ENCODE data around the gene SEPHS2. TPM values are rescaled to one million over a fixed set of nuclear protein-coding genes. Genes with fewer than 3 reads are reported as not detected.

Gene SEPHS2
- total RNA-seq, 2 donors from 2014 or later, result 18.3 to 21.4 TPM

DNA sequence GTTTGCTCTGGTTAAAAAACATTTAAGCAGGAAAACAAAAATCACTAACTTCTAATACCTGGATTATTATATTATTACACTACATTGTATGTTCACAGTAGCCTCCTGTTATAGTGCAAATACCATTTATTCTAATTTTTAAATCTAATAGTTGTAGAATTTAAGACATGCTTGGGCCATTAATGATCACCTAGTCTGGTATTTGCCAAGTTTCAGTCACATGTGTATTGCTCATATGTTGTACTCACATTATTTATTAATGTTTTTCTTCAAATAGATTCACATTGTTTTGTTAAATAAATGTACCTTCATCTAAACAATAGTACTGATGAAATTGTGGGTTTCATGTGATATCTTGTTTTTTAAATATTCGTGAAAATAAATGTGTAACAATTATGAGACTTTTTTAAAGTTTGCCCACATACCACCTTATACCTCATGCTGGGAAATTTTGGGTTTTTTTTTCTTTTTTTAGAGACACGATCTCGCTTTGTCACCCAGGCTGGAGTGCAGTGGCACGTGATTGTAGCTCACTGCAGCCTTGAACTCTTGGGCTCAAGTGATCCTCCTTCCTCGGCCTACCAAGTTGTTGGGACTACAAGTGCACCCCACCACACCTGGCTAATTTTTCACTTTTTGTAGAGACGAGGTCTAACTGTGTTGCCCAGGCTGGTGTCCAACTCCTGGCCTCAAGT is 32.4 kb downstream of the SEPHS2 start:
- peaks cover 28% of the 10 kb centered on the region for H3K4me1 Mint-ChIP-seq
- H3K4me3 Mint-ChIP-seq, result no peak overlapping the region
- peaks cover 3% of the 10 kb centered on the region for H3K36me3 Mint-ChIP-seq (ENCODE audit: low read depth)
- no peaks in the 10 kb centered on the region for H3K9me3 ChIP-seq (ENCODE audit: control insufficient read depth, low read length, poor library complexity, severe bottlenecking)
- H3K27ac Mint-ChIP-seq, result no peak overlapping the region
- no peaks in the 10 kb centered on the region for H3K27me3 Mint-ChIP-seq
- ATAC-seq, result no peak
- no peak for DNase-seq

DNA sequence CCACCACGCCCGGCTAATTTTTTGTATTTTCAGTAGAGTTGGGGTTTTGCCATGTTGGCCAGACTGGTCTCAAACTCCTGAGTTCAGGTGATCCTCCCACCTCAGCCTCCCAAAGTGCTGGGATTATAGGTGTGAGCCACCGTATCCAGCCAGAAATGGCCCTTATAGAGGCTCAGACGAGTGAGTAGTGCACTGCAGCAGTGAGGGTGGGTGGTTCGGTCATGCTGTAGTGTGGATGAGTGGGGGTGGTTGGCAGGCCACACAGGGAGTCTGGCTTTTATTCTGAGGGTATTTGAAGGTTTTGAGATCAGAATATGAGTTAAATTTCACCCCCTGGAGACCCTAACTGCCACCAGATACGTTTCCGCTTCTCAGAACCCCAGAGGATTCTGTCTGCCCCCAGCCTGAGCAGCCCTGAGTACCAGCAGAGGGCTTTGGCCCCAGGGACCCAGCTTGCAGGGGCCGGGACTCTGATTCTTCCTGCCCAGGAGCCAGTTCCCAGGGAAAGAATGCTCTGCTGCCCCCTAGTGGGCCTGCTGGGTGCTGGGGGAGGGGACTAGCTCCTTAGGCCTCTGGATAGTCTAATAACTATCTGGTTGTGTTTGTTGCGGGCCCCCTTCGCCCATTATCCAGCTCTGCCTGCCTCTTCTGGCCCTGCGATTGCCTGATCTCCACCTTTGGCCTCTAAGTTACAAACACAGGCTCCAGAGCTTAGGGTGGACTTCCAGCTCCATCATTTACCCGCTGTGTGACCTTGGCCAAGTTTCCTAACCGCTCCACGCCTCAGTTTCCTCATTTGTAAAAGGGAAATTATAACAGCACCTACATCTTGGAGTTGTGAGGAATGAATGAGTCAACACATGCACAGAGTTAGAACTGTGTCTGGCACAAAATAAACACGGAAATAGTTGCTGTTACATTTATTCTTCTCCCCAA is 36.3 kb downstream of the SEPHS2 start:
- H3K36me3 Mint-ChIP-seq (ENCODE audit: low read depth), result no peaks in the 10 kb centered on the region
- peak; percentile 69 for ATAC-seq
- DNase-seq, result peak; percentile 87 to 96 (median 88)
- H3K4me3 Mint-ChIP-seq, result peak overlapping the region; percentile 33
- H3K9me3 ChIP-seq (ENCODE audit: control insufficient read depth, low read length, poor library complexity, severe bottlenecking), result no peaks in the 10 kb centered on the region
- H3K4me1 Mint-ChIP-seq, result peaks cover 26% of the 10 kb centered on the region
- H3K27me3 Mint-ChIP-seq, result no peaks in the 10 kb centered on the region
- peak overlapping the region; percentile 21 for H3K27ac Mint-ChIP-seq

DNA sequence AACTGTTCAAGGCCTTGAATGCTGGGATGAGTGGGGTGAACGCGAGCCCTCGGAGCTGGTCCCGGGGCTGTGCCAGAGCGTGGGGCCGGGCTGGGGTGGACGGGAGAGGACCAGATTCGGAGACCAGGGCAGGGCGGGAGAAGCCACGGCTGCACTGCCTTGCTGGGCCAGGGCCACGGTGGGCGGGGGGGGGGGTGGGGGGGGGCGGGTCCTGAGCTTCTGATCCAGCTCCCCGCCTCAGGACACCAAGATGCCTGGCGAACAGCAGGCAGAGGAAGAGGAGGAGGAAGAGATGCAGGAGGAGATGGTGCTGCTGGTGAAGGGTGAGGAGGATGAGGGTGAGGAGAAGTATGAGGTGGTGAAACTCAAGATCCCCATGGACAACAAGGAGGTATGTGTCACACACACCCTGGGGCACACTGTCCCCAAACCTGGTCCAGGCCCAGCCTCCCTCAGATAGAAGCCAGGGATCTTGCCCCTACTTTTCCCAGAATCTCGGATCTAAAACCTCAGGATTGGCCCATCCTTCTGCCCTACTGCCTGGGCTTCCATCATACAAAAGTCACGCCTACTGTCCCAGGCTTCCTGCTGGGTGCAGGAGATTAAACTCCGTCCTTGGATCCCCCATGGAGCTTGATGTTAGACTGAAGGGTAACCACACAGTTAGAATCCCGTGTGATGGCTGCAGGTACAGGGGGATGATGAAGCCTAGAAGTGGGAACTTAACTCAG is 37.7 kb downstream of the SEPHS2 start:
- no peaks in the 10 kb centered on the region for H3K36me3 Mint-ChIP-seq (ENCODE audit: low read depth)
- peak overlapping the region; percentile 98 for H3K4me3 Mint-ChIP-seq
- no peak for DNase-seq
- H3K27me3 Mint-ChIP-seq, result no peaks in the 10 kb centered on the region
- no peak for ATAC-seq
- H3K9me3 ChIP-seq (ENCODE audit: control insufficient read depth, low read length, poor library complexity, severe bottlenecking), result no peaks in the 10 kb centered on the region
- H3K4me1 Mint-ChIP-seq, result peaks cover 23% of the 10 kb centered on the region
- H3K27ac Mint-ChIP-seq, result peak overlapping the region; percentile 21

DNA sequence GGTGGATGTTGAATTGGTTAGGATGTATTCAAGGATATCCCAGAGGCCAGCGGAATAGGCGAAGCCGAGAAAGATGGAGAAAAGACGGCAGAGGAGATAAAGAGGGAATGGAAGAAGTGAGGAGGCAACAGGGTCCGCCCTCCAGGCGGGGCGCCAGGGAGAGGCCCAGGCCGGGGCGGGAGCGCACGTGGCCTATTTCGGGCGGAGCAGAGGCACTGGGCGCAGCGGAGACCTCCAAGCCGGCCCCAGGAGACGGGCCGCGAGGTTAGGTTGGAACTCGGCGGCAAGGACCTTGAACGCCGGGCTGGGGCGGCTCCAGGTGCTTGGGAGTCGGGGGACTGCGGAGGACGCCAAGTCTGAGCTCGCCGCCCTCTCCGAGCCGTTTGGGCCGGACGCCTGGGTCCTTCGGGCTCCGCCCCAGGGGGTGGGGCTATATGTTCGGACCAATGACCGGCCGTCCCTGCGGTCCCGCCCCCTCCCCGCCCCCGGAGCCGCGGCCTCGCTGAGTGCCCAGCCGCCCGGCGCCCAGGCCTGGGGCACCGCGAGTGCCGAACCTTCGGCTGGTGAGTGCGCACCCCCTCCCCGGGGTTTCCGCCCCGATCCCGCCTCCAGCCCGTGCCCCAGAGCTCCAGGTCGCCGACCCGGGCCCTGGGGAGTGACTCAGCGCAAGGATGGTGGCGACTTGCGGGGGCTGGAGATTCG is 38.4 kb downstream of the SEPHS2 start, which contains the start of gene ZNF771:
ZNF771 (plus strand) TSS at position 505 of the 702 bp plus-strand sequence. CDS start 448 bp downstream, outside the sequence.
- ATAC-seq (peak; percentile 89), DNase-seq (peak; percentile 70 to 89 (median 86))

DNA sequence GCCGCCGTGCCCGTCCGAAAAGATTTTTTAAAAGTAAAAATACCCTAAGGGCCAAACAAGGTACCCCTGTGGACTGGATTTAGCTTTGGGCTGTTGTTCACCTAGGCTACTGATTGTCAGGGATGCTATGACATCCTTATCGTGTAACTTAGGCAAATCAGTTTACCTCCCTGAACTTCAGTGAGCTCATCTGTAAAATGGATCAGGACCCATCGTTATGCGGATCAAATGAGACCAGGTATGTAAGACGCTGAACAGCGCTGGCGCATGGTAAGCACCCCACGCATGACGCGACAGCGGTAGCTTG is 38.9 kb downstream of the SEPHS2 start:
- DNase-seq (no peak), ATAC-seq (peak; percentile 42)
- H3K9me3 ChIP-seq (ENCODE audit: control insufficient read depth, low read length, poor library complexity, severe bottlenecking), result no peaks in the 10 kb centered on the region
- H3K27me3 Mint-ChIP-seq, result no peaks in the 10 kb centered on the region
- H3K4me1 Mint-ChIP-seq, result peaks cover 21% of the 10 kb centered on the region
- H3K27ac Mint-ChIP-seq, result peak overlapping the region; percentile 95
- no peaks in the 10 kb centered on the region for H3K36me3 Mint-ChIP-seq (ENCODE audit: low read depth)
- H3K4me3 Mint-ChIP-seq, result peak overlapping the region; percentile 98

More for the DNA sequence above, 38.4 kb downstream of the SEPHS2 start, which contains the start of gene ZNF771:
- Mint-ChIP-seq H3K27me3 (no peaks in the 10 kb centered on the region), H3K4me1 (peaks cover 23% of the 10 kb centered on the region), H3K36me3 (ENCODE audit: low read depth) (no peaks in the 10 kb centered on the region), H3K4me3 (peak within 1 kb of the TSS; percentile 98), H3K27ac (peak within 1 kb of the TSS; percentile 95)
- no peaks in the 10 kb centered on the region for H3K9me3 ChIP-seq (ENCODE audit: control insufficient read depth, low read length, poor library complexity, severe bottlenecking)

DNA sequence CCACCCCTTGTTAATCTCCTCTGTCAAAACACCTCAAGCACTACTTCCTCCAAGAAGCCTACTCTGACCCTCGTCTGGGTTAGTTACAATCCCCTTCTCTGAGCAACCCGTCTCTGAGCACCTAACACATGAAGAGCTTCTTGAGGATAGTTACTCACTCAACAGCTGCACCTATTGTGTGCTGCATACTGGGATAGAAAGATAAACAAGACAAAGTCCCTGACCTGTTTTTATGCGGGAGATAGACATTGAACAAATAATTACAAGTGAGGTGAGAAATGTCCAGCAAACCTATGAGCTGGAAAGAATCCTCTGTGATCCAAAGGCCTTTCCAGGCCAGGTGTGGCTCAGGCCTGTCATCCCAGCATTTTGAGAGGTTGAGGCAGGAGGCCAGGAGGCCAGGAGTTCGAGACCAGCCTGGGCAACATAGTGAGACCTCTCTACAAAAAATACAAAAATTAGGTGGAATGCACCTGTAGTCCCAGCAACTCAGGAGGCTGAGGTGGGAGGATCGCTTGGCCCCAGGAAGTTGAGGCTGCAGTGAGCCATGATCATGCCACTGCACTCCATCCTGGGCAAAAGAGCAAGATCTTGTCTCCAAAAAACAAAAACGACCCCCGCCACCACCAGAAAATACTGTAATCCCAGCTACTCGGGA is 43.8 kb downstream of the SEPHS2 start:
- Mint-ChIP-seq H3K27ac (no peak overlapping the region), H3K27me3 (no peaks in the 10 kb centered on the region), H3K36me3 (ENCODE audit: low read depth) (no peaks in the 10 kb centered on the region), H3K4me1 (peaks cover 27% of the 10 kb centered on the region), H3K4me3 (peak overlapping the region; percentile 90)
- ATAC-seq (no peak), DNase-seq (no peak)
- no peaks in the 10 kb centered on the region for H3K9me3 ChIP-seq (ENCODE audit: control insufficient read depth, low read length, poor library complexity, severe bottlenecking)

DNA sequence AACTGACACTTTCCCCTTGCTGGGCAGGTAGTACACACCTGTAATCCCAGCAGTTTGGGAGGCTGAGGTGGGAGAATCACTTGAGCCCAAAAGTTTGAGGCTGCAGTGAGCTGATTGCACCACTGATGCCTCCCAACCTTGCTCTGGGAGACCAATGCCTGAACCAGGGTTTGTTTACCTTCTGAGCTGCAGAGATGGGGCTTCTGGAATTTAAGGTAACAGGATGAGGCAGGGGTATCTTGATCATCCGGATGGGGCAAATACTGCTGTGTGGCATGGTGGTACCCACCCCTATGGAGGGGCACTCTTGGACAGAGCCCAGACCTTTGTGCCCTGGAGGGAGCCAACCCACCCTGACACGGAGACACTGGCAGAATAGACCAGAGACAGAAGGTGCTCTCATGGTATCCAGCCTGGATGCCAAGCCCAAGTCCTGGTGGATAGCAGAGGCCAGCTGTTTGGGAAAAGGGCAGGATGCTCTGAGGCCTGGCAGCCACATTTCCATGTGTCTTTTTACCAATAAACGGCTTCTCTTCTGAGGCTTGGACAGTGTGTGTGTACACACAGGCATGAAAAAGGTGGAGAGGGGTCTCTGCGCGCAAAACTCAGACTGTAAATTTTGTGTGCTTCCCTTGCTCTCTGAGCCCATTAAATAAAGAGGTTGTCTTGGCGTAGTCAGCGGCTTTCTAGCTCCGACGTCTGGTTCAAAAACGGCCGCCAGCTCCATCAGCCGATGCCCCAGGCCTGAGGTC is 46.1 kb downstream of the SEPHS2 start:
- Mint-ChIP-seq H3K27ac (peak overlapping the region; percentile 93), H3K27me3 (no peaks in the 10 kb centered on the region), H3K36me3 (ENCODE audit: low read depth) (peaks cover 3% of the 10 kb centered on the region), H3K4me1 (peaks cover 34% of the 10 kb centered on the region), H3K4me3 (peak overlapping the region; percentile 90)
- H3K9me3 ChIP-seq (ENCODE audit: control insufficient read depth, low read length, poor library complexity, severe bottlenecking), result no peaks in the 10 kb centered on the region
- DNase-seq, result no peak
- no peak for ATAC-seq

DNA sequence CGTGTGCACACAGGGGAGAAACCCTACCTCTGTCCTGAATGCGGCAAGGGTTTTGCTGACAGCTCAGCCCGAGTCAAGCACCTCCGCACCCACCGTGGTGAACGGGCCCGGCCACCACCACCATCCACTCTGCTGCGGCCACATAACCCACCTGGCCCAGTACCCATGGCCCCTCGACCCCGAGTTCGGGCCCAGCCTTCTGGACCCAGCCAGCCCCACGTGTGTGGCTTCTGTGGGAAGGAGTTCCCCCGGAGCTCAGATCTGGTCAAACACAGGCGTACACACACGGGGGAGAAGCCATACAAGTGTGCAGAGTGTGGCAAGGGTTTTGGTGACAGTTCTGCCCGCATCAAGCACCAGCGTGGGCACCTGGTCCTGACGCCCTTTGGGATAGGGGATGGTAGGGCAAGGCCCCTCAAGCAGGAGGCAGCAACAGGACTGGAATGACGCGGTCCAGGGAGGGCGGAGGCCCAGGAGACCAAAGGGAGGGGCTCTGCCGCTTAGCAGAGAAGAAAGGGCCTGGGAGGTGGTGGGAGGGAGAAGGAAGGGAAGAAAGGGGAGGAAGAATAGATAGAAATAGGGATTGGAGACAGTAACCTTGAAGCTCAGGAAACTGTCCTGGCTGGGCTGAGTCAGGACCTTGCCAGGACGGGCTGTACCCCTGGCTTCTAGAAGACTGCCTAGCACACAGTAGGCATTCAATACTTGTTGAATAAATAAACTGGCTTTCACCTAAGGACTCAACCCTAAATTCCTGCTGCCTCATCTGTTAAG is 46.8 kb downstream of the SEPHS2 start:
- peaks cover 37% of the 10 kb centered on the region for H3K4me1 Mint-ChIP-seq
- ATAC-seq (no peak), DNase-seq (no peak)
- no peaks in the 10 kb centered on the region for H3K27me3 Mint-ChIP-seq
- H3K36me3 Mint-ChIP-seq (ENCODE audit: low read depth), result peaks cover 3% of the 10 kb centered on the region
- peak overlapping the region; percentile 93 for H3K27ac Mint-ChIP-seq
- no peaks in the 10 kb centered on the region for H3K9me3 ChIP-seq (ENCODE audit: control insufficient read depth, low read length, poor library complexity, severe bottlenecking)
- H3K4me3 Mint-ChIP-seq, result peak overlapping the region; percentile 90

DNA sequence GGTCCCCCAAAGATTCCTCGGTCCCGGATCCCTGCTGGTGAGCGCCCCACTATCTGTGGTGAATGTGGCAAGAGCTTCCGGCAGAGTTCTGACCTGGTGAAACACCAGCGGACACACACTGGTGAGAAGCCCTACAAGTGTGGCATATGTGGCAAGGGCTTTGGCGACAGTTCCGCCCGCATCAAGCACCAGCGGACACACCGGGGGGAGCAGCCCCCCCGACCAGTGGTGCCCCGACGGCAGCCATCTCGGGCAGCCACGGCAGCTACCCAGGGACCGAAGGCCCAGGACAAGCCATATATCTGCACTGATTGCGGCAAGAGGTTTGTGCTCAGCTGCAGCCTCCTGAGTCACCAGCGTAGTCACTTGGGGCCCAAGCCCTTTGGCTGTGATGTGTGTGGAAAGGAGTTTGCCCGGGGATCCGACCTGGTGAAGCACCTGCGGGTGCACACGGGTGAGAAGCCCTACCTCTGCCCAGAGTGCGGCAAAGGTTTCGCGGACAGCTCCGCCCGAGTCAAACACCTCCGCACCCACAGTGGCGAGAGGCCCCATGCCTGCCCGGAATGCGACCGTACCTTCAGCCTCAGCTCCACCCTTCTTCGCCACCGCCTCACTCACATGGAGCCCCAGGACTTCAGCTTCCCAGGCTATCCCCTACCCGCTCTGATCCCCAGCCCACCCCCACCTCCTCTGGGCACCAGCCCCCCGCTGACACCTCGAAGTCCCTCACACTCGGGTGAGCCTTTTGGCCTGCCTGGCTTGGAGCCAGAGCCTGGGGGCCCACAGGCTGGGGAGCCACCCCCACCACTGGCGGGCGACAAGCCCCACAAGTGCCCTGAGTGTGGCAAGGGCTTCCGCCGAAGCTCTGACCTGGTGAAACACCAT is 47.7 kb downstream of the SEPHS2 start:
- H3K4me3 Mint-ChIP-seq, result no peak overlapping the region
- H3K9me3 ChIP-seq (ENCODE audit: control insufficient read depth, low read length, poor library complexity, severe bottlenecking), result no peaks in the 10 kb centered on the region
- peak overlapping the region; percentile 90 for H3K27ac Mint-ChIP-seq
- ATAC-seq (no peak), DNase-seq (no peak)
- no peaks in the 10 kb centered on the region for H3K27me3 Mint-ChIP-seq
- H3K36me3 Mint-ChIP-seq (ENCODE audit: low read depth), result peaks cover 3% of the 10 kb centered on the region
- H3K4me1 Mint-ChIP-seq, result peaks cover 37% of the 10 kb centered on the region

DNA sequence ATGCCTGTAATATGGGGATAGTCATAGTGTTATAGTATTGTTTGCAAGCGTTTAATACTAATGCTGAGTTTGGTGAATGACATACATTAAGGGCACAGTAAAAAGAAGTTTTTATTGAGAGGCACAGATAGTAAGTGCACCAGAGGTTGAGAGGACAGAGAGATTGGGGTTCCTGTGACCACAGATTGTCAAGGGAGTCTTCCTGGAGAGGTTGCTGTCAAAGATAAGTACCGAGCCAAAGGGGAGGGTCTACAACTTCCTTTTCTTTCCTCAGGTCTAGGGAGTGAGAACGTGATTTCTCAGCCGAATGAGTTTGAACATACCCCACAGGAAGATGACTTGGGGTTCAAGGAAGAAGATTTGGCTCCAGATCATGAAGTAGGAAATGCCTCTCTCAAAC is 48.6 kb downstream of the SEPHS2 start:
- Mint-ChIP-seq H3K27me3 (no peaks in the 10 kb centered on the region), H3K36me3 (ENCODE audit: low read depth) (peaks cover 3% of the 10 kb centered on the region), H3K4me1 (peaks cover 37% of the 10 kb centered on the region), H3K27ac (peak overlapping the region; percentile 90), H3K4me3 (peak overlapping the region; percentile 94)
- no peaks in the 10 kb centered on the region for H3K9me3 ChIP-seq (ENCODE audit: control insufficient read depth, low read length, poor library complexity, severe bottlenecking)
- no peak for DNase-seq
- ATAC-seq, result no peak
